Liver (tissue), 3 donors: ENCODE data around the gene BTBD6.

ENCODE experiments used
- CTCF ChIP-seq: fragments of 150-350 bp; IDR thresholded peaks from 2 replicates; pipeline ENCODE4 v1.5.1; 2017; ENCODE audit warnings: improper control_type of control experiment, low read depth, low read length; ENCODE audit not compliant: missing input control
- FOXA1 ChIP-seq: IDR thresholded peaks from 2 replicates; pipeline ENCODE4 v1.6.1; 2016; ENCODE audit warnings: antibody characterized with exemption
- GABPA ChIP-seq, 2 donors: IDR thresholded peaks in 1 of 2; conservative IDR thresholded peaks in 1 of 2; 2 replicates each; pipeline ENCODE4 v1.6.1; 2016; ENCODE audit warnings: antibody characterized with exemption in 2 of 2, mild to moderate bottlenecking in 1 of 2, moderate library complexity in 1 of 2
- JUND ChIP-seq, 2 donors: IDR thresholded peaks; 2 replicates each; pipeline ENCODE4 v1.6.1; 2016; ENCODE audit warnings: antibody characterized with exemption in 2 of 2
- NR2F2 ChIP-seq: IDR thresholded peaks from 2 replicates; pipeline ENCODE4 v1.6.1; 2016; ENCODE audit warnings: antibody characterized with exemption
- RAD21 ChIP-seq, 2 donors: IDR thresholded peaks; 2 replicates each; pipeline ENCODE4 v1.6.1; 2016; ENCODE audit warnings: antibody characterized with exemption in 2 of 2, mild to moderate bottlenecking in 2 of 2
- SP1 ChIP-seq: IDR thresholded peaks from 2 replicates; pipeline ENCODE4 v1.6.1; 2018; ENCODE audit warnings: antibody characterized with exemption, mild to moderate bottlenecking
- TAF1 ChIP-seq: conservative IDR thresholded peaks from 2 replicates; pipeline ENCODE4 v1.6.1; 2016; ENCODE audit warnings: antibody characterized with exemption, mild to moderate bottlenecking
- YY1 ChIP-seq: IDR thresholded peaks from 2 replicates; pipeline ENCODE4 v1.6.1; 2016; ENCODE audit warnings: antibody characterized with exemption, mild to moderate bottlenecking
- ZBTB33 ChIP-seq: IDR thresholded peaks from 2 replicates; pipeline ENCODE4 v1.6.1; 2016; ENCODE audit warnings: antibody characterized with exemption
- TF ChIP-seq, protein P1 (sequence below): IDR thresholded peaks from 2 replicates; pipeline ENCODE4 v1.6.1; 2016; ENCODE audit warnings: antibody characterized with exemption
- TF ChIP-seq, protein P2 (sequence below): IDR thresholded peaks from 2 replicates; pipeline ENCODE4 v1.6.1; 2016; ENCODE audit warnings: antibody characterized with exemption
- TF ChIP-seq, protein P3 (sequence below): IDR thresholded peaks from 2 replicates; pipeline ENCODE4 v1.6.1; 2016; ENCODE audit warnings: antibody characterized with exemption, mild to moderate bottlenecking
- donor health status: healthy.
- donor health status: healthy.

- TF ChIP-seq CTCF (no peak), FOXA1 (no peak), YY1 (no peak), SP1 (no peak), RAD21 (IDR thresholded peaks at IDR 0.05) (no peak), GABPA (IDR thresholded peaks at IDR 0.05 in 1 of 2, conservative IDR thresholded peaks at IDR 0.05 in 1 of 2) (no peak), ZBTB33 (no peak), NR2F2 (no peak), TAF1 (no peak), JUND (IDR thresholded peaks at IDR 0.05) (no peak)
- TF ChIP-seq, protein P1, sequence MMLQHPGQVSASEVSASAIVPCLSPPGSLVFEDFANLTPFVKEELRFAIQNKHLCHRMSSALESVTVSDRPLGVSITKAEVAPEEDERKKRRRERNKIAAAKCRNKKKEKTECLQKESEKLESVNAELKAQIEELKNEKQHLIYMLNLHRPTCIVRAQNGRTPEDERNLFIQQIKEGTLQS, result no peak
- TF ChIP-seq, protein P2, sequence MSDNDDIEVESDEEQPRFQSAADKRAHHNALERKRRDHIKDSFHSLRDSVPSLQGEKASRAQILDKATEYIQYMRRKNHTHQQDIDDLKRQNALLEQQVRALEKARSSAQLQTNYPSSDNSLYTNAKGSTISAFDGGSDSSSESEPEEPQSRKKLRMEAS, result no peak
- TF ChIP-seq, protein P3, sequence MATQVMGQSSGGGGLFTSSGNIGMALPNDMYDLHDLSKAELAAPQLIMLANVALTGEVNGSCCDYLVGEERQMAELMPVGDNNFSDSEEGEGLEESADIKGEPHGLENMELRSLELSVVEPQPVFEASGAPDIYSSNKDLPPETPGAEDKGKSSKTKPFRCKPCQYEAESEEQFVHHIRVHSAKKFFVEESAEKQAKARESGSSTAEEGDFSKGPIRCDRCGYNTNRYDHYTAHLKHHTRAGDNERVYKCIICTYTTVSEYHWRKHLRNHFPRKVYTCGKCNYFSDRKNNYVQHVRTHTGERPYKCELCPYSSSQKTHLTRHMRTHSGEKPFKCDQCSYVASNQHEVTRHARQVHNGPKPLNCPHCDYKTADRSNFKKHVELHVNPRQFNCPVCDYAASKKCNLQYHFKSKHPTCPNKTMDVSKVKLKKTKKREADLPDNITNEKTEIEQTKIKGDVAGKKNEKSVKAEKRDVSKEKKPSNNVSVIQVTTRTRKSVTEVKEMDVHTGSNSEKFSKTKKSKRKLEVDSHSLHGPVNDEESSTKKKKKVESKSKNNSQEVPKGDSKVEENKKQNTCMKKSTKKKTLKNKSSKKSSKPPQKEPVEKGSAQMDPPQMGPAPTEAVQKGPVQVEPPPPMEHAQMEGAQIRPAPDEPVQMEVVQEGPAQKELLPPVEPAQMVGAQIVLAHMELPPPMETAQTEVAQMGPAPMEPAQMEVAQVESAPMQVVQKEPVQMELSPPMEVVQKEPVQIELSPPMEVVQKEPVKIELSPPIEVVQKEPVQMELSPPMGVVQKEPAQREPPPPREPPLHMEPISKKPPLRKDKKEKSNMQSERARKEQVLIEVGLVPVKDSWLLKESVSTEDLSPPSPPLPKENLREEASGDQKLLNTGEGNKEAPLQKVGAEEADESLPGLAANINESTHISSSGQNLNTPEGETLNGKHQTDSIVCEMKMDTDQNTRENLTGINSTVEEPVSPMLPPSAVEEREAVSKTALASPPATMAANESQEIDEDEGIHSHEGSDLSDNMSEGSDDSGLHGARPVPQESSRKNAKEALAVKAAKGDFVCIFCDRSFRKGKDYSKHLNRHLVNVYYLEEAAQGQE, result no peak
Observed at GRCh38 chr14:105290621-105291346, 42.5 kb downstream of the BTBD6 start.
